ENCODE data around the gene WNT1.

The WNT1 gene

GRCh38 chr12:48961801-48962200, 16.3 kb upstream of the WNT1 start:
- no peak for ATAC-seq

- ATAC-seq = peak in 1 of 2 donors; percentile 45
Observed at GRCh38 chr12:48965298-48965838, 12.8 kb upstream of the WNT1 start.

DNA sequence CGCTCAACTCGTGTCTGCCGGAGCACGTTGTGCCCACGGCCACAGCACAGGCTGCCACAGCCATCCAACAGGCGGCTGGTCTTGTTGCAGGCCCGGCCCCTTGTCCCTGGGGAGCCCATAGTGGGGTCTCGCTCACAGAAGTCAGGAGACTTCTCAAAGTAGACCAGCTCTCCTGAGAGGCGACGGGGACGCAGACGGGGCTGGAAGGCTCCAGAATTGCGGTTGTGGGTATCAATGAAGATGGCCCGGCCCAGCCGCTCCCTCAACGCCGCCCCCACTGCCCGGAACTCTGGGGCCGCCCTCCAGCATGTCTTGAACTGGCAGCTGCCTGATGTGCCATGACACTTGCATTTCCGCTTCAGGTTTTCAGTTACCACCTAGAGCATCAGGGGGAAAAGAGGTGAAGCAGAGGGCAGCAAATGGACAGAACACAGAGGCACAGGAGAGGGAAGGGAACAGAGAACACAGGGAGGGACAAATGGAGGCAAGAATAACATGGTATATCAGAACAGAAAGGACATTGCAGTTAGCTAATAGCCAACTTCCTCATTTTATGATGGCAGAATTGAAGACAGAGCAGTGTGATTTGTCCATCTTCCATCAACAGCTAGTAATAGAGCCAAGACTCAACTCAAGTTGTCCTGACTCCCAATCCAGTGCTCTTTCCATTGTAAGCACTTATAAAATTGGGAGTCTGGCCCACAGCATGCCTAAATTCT, 11.8 kb upstream of the WNT1 start:
- no peak for ATAC-seq

GRCh38 chr12:48967991-48968390, 10.1 kb upstream of the WNT1 start:
- ATAC-seq = no peak

DNA sequence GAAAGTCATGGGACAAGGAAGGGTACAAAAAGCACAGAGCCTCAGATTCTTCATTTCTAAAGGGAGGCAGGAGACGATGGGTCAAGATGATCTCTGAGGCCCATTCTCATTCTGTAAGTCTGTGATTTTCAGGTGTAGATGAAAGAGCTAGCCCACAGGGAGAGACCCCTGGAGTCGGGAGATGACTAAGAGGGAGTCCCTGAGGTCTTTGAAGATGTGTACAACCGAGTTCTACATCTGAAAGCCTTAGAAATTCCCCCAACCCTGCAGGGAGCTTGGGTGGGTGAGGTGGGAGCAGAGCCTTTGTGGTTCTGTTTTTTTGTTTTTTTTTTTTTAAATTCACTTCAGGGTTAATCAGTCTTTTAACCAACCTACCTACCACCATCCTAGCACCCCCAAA, 9.7 kb upstream of the WNT1 start:
- ATAC-seq = no peak

DNA sequence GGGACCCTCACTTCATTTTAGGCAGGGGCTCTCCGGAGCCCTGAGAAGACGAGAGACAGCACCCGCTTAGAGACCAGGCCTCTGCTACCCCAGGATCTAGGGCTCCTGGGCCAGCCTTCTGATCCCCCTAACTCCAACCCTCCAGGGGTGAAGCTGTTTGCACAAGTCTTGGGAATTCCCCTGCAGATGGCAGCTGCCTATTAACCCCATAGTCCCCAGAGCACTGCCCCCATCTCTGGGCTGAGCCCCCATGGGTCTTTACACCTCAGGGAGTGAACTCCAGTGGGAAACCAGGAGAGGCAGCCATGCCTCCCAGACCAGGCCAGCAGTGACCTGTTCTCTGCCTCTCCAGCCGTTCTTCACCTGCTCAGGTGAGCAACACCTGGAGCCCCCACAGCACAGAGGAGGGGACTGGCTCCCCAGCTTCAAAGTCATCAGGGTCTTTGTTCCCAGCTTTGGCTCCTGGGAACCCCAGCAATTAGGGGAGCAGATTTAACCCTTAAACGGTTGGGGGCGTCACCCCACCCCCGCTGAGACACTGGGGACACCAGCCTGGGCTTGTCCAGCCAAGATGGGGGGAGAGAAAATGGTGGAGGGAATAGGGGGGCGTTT, 8.9 kb upstream of the WNT1 start:
- ATAC-seq = no peak

- ATAC-seq = peak; percentile 36 to 42
Observed at GRCh38 chr12:48969833-48970701, 8.1 kb upstream of the WNT1 start.

DNA sequence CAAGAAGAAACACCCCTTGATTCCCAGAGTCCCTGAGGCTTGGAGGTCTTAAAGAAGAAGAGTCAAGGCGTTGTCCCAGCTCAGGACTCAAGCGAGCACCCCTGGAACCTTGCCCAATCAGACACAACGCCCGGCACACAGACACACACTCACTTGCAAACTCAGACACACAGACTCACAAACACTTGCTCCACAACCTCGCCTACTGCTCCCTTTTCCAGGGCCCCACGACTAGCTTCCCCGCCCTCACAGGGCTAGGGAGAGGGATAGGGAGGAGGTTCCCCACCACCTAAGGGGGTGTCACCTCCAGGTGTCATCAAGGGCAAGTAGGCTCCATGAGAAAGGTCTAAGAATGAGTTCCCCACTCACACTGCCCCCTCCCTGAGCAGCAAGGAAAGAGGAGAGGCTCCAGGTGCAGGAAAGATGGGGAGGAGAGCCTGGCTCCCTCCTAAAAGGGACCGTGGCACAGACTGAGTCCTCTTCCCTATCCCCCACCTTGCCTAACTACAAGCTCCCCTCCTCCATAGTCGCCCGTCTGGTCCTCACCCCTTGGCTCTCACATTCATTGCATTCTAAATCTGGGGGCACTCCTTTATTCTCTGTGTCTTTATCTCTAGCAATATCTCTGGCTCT, 7.3 kb upstream of the WNT1 start:
- no peak for ATAC-seq

GRCh38 chr12:48972213-48972951, 5.7 kb upstream of the WNT1 start:
- ATAC-seq = peak; percentile 21

GRCh38 chr12:48972952-48973483, 5.1 kb upstream of the WNT1 start:
- no peak for ATAC-seq

DNA sequence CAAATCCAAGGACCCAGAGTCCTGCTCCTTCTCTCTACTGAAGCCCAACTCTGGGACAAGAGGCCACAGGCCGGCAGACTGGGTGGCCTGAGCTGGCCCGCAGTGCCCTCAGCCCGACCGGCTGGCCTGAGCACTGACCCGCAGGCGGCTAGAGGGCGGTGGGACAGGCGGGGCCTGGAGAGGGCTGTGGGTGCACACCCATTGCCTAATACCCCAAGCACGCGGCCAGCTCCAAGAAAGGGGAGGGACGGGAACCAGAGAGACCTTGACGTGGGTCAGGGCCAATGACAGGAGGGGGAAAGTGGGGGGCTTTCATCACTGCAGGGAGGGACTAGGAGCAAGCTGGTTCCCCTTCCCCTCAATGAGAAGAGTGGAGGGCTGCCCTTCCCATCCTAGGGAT, 4.6 kb upstream of the WNT1 start:
- no peak for ATAC-seq

DNA sequence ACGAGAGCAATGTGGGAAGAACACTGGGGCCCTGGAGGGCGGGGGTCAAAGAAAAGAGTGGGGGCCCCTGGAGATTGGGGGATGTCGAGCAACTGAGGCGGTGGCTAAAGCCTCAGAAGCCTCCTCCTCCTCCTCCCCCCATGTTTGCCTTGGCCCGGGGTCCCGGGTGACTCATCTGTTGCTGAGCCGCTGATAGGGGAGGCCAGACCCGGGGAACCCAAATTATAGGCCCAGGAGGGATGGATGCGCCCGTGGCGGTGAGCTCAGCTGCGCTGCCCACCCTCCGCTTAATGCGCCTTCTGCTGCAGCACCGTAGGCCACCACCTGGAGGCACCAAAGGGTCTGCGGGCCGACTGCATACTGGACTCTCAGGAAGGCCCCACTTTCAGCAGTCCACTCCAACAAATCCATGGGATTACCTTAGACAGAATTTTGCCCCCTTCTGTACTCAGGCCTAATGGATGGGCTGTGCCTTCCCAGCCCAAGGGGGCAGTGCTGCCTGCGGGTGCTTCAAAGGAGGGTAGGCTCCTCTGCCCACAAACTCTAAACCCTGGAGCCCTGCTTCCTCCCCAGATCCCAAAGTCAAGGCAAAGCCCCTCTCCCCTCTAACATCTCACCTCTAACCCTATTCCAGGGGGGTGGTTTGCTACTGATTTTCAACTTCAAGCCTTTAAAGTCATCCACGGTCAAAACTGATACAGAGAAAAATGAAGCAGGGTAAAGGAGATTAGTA, 4.0 kb upstream of the WNT1 start:
- ATAC-seq = no peak

DNA sequence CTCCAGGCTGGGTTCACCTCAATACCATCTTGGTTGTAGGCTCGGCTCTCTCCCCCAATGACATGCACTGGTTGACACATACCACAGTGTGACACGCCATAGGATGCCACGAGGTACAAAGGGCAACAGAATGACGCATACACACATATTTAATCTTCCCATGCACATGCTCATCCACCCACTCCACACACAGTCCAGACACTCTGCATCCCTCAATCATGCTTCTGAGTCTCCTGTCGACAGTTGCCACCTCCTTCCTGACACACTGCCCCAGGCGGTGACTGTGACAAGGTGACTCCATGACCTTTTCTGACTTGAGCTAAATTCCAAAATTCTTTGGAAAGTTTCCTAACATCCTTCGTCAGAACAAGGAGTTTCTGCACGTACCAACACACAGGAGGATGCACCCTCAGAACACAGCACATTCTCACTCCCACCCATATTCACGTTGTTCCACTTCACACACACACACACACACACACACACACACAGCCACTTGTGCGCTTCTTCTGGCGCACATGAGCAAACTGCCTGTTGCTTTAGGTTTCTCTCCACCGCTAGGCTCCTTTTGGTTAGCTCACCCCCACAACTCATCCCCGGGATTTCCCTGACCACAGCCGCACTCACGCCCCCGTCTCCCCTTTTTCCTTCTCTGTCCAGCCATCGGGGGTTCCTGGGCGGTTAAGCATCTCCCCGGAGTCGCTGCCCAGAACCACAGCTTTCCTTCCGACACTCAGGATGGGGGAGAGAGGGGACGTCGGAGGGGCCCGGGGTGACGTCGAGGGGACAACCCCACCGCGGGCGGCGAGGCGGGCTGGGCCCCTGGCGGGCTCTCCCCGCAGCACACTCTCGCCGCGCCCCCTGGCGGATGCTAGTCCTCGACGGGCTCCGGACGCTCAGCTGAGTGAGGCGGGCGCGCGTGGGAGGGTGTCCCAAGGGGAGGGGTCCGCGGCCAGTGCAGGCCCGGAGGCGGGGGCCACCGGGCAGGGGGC, 536 bp upstream of the WNT1 start:
- ATAC-seq = peak; percentile 61 to 66

GRCh38 chr12:48978741-48979601, 849 bp downstream of the WNT1 start:
- no peak for ATAC-seq

GRCh38 chr12:48979602-48980388, 1.7 kb downstream of the WNT1 start:
- no peak for ATAC-seq

- no peak for ATAC-seq
Observed at GRCh38 chr12:48980389-48980952, 2.3 kb downstream of the WNT1 start.

DNA sequence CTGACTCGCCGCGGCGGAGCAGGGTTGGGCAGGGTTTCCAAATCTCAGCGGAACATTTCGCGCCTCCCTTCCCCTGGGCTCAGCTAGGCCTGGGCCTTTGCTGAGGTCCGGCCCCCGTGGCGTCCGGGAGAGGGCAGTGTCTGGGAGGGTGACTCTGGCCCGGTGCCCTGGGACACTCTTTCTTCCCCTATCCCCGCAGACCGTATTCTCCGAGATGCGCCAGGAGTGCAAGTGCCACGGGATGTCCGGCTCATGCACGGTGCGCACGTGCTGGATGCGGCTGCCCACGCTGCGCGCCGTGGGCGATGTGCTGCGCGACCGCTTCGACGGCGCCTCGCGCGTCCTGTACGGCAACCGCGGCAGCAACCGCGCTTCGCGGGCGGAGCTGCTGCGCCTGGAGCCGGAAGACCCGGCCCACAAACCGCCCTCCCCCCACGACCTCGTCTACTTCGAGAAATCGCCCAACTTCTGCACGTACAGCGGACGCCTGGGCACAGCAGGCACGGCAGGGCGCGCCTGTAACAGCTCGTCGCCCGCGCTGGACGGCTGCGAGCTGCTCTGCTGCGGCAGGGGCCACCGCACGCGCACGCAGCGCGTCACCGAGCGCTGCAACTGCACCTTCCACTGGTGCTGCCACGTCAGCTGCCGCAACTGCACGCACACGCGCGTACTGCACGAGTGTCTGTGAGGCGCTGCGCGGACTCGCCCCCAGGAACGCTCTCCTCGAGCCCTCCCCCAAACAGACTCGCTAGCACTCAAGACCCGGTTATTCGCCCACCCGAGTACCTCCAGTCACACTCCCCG, 3.0 kb downstream of the WNT1 start:
- peak; percentile 11 to 21 for ATAC-seq
